Spleen (tissue), 11 donors: Measurements from ENCODE around the gene WDR3. TPM values are rescaled to one million over a fixed set of nuclear protein-coding genes. Genes with fewer than 3 reads are reported as not detected.
A peak's percentile ranks its signal among the peaks of the same experiment; 100 is the strongest.

Source experiments
- DNase-seq: peaks from one replicate; pipeline ENCODE4 v3.0.0-alpha.2; 2020
- H3K27ac ChIP-seq, 8 donors: fragments of 200-600 bp; sonication (generic) in 7 of 8; 1 replicate in 4 of 8; 2 replicates in 4 of 8; pipeline versions ENCODE4 v1.5.0 to v1.8.0; 2016 to 2021; ENCODE audit warnings: inconsistent platforms in 4 of 8, mild to moderate bottlenecking in 4 of 8, moderate library complexity in 1 of 8
- H3K27me3 ChIP-seq, 7 donors: fragments of 200-600 bp; sonication (generic) in 6 of 7; replicated peaks in 1 of 7; 1 replicate in 4 of 7; 2 replicates in 3 of 7; pipeline versions ENCODE4 v1.5.0 to v1.8.0; 2016 to 2021; ENCODE audit warnings: inconsistent platforms in 3 of 7, mild to moderate bottlenecking in 1 of 7
- H3K36me3 ChIP-seq, 6 donors: fragments of 200-600 bp; sonication (generic) in 5 of 6; 1 replicate in 4 of 6; 2 replicates in 2 of 6; pipeline versions ENCODE4 v1.5.0 to v1.8.0; 2016 to 2021; ENCODE audit warnings: inconsistent platforms in 2 of 6
- H3K4me1 ChIP-seq, 6 donors: fragments of 200-600 bp; sonication (generic) in 5 of 6; 1 replicate in 3 of 6; 2 replicates in 3 of 6; pipeline versions ENCODE4 v1.5.0 to v1.8.0; 2016 to 2021; ENCODE audit warnings: inconsistent platforms in 3 of 6
- H3K4me3 ChIP-seq, 8 donors: fragments of 200-600 bp; sonication (generic) in 7 of 8; 1 replicate in 4 of 8; 2 replicates in 4 of 8; pipeline versions ENCODE4 v1.5.0 to v1.8.0; 2016 to 2021; ENCODE audit warnings: inconsistent platforms in 4 of 8, mild to moderate bottlenecking in 4 of 8, moderate library complexity in 2 of 8
- H3K9me3 ChIP-seq, 8 donors: fragments of 200-600 bp; sonication (generic) in 7 of 8; 1 replicate in 4 of 8; 2 replicates in 4 of 8; pipeline versions ENCODE4 v1.5.0 to v1.8.0; 2016 to 2021; ENCODE audit warnings: inconsistent platforms in 4 of 8
- POLR2A ChIP-seq, 3 donors: fragments of 450-650 bp; IDR thresholded peaks; one replicate each; pipeline ENCODE4 v1.5.1; 2017; ENCODE audit warnings: antibody characterized with exemption in 3 of 3, mild to moderate bottlenecking in 1 of 3
- POLR2AphosphoS5 ChIP-seq, 3 donors: sonication (generic); formaldehyde crosslinking; IDR thresholded peaks; one replicate each; pipeline ENCODE4 v1.5.1; 2017; ENCODE audit warnings: antibody characterized with exemption in 3 of 3
- WGBS, 5 donors: extraction: QIAGEN DNeasy Blood & Tissue Kit in 3 of 5; methylation state at CpG; one replicate each; pipeline versions ENCODE4 v1.1.5 to v1.1.7; 2013 to 2018; 5-methylcytosine and 5-hydroxymethylcytosine counted together
- intact Hi-C: fragments of 100-400 bp; cut with DNase I; formaldehyde crosslinking; loops from one replicate; pipeline ENCODE4 v1.15.0; 2023; ENCODE audit warnings: low total_unique reads
- polyA plus RNA-seq, 3 donors: library from polyadenylated mRNA; stranded (reverse); fragments of 200-250 nt; gene quantifications; one replicate each; pipeline ENCODE4 v1.2.1, GENCODE V29; 2013
- total RNA-seq, 7 donors: library from RNA; depleted of rRNA in 3 of 7; stranded (reverse); fragments of >200 nt in 3 of 7; fragmentation: NEBNext Ultra II Directional in 4 of 7; extraction: Animal tissue kit (Norgen Biotek cat#: 25700) in 4 of 7; gene quantifications; one replicate each; pipeline versions ENCODE4 v1.1.0 to v1.2.1, GENCODE V29; 2016 to 2021
- TF ChIP-seq, protein P1 (sequence below), 11 experiments: fragments of 200-600 bp in 7 of 11; fragments of 450-650 bp in 4 of 11; sonication (generic) in 4 of 11; IDR thresholded peaks in 8 of 11; conservative IDR thresholded peaks in 3 of 11; 1 replicate in 7 of 11; 2 replicates in 4 of 11; pipeline versions ENCODE4 v1.4.0 to v1.8.0; 2016 to 2021; ENCODE audit warnings: antibody characterized with exemption in 11 of 11, inconsistent platforms in 4 of 11, mild to moderate bottlenecking in 1 of 11
- donor health status: healthy with polysubstance abuse.
- donor health status: DM: no; HTN: no; CAD: no; lungs with moderate emphysema.
- donor health status: DM: no; HTN: no; CAD: no.
- donor health status: Bipolar disorder and iron deficiency.
- donor health status: healthy.
- donor health status: DM: no; HTN: no; CAD: no.
- donor health status: DM: yes; HTN: yes; CAD: no.

Gene WDR3
- total and polyA plus RNA-seq, 10 donors, result 2.6 to 25.2 (median 11.2) TPM

DNA sequence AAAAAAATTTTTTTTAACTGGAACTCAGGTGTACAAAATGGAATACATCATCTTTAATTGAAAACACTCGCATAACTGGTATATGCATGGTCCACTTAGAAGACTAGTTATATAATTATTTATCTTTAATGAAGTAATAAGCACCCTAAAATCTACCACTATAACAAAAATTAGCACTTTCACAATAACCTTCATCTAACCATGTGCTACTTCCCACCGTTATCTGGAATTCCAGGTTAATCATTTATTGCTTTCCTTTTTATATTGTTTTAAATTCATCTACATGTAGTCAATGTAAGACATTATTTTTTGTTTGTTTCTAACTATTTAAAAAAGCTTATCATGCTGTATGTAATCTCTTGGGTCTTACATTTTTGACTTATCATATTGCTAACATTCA lies 39.1 kb upstream of the WDR3 start:
- no peak overlapping the region for H3K4me3 ChIP-seq
- intact Hi-C loops, result loop anchor here (10.0 kb wide), 2 partner anchors 376 to 806 kb away; no protein-coding TSS in a partner anchor

DNA sequence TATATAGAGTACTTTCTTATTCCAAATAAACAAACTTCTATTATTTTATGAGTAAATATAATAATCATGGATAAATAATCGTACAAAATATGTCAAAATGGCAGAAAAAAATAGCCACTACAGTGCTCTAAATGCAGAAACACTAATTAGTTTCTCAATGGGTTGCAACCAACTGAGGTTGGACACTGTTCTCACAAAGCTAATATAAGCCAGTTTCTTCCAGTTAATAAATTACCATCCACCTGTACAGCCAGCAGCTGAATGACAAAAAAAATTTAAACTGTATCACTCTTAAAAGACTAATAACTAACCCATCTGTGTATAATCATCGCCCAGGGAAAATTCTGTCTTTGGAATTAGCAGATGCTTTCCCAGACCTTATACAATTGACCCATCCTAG lies 37.0 kb upstream of the WDR3 start:
- TF ChIP-seq, protein P1, sequence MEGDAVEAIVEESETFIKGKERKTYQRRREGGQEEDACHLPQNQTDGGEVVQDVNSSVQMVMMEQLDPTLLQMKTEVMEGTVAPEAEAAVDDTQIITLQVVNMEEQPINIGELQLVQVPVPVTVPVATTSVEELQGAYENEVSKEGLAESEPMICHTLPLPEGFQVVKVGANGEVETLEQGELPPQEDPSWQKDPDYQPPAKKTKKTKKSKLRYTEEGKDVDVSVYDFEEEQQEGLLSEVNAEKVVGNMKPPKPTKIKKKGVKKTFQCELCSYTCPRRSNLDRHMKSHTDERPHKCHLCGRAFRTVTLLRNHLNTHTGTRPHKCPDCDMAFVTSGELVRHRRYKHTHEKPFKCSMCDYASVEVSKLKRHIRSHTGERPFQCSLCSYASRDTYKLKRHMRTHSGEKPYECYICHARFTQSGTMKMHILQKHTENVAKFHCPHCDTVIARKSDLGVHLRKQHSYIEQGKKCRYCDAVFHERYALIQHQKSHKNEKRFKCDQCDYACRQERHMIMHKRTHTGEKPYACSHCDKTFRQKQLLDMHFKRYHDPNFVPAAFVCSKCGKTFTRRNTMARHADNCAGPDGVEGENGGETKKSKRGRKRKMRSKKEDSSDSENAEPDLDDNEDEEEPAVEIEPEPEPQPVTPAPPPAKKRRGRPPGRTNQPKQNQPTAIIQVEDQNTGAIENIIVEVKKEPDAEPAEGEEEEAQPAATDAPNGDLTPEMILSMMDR (IDR thresholded peaks at IDR 0.05 in 8 of 11, conservative IDR thresholded peaks at IDR 0.05 in 3 of 11), result no peak
- TF ChIP-seq POLR2AphosphoS5 (IDR thresholded peaks at IDR 0.05) (no peak), POLR2A (IDR thresholded peaks at IDR 0.05) (no peak)
- Histone ChIP-seq H3K9me3 (no peaks in the 10 kb centered on the region), H3K27me3 (no peaks in the 10 kb centered on the region), H3K4me3 (no peak overlapping the region), H3K27ac (no peak overlapping the region), H3K36me3 (peaks cover 0 to 91% (median 31%) of the 10 kb centered on the region in 6 donors), H3K4me1 (no peaks in the 10 kb centered on the region)
- intact Hi-C loops, result loop anchor here (10.0 kb wide), 2 partner anchors 378 to 808 kb away; no protein-coding TSS in a partner anchor
- DNase-seq, result no peak
- 90 to 96% (median 95%) methylated on average over 2 of the region's 2 CpGs for WGBS, 5 donors

More for the DNA sequence above, 39.1 kb upstream of the WDR3 start:
- no peak for TF ChIP-seq POLR2A (IDR thresholded peaks at IDR 0.05)
- TF ChIP-seq, protein P1 (IDR thresholded peaks at IDR 0.05 in 8 of 11, conservative IDR thresholded peaks at IDR 0.05 in 3 of 11), result no peak
- no peak for TF ChIP-seq POLR2AphosphoS5 (IDR thresholded peaks at IDR 0.05)
- H3K4me1 ChIP-seq, result no peaks in the 10 kb centered on the region
- peaks cover 0 to 91% (median 16%) of the 10 kb centered on the region in 6 donors for H3K36me3 ChIP-seq
- WGBS, 5 donors, result 94 to 98% (median 97%) methylated on average over 2 of the region's 2 CpGs
- H3K27ac ChIP-seq, result no peak overlapping the region
- no peaks in the 10 kb centered on the region for H3K27me3 ChIP-seq
- DNase-seq, result no peak
- no peaks in the 10 kb centered on the region for H3K9me3 ChIP-seq

DNA sequence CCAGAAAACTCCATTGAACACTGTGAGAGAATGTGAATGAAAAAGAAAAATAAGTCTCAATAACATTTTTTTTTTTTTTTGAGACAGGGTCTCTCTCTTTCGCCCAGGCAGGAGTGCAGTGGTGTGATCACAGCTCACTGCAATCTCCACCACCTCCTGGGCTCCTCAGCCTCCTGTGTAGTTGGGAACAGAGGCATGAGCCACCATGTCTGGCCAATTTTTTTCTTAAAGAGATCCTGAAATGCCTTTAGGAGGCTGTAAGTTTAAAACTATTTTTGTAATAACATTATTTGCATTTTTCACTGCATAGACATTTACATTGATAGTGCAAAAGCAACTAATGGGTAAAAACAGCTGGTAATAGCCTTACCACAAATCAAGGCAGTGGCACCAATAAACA lies 35.5 kb upstream of the WDR3 start:
- H3K4me1 ChIP-seq, result no peaks in the 10 kb centered on the region
- H3K36me3 ChIP-seq, result peaks cover 2 to 91% (median 43%) of the 10 kb centered on the region in 6 donors
- no peak overlapping the region for H3K4me3 ChIP-seq
- 90 to 97% (median 95%) methylated on average over 1 of the region's 1 CpG for WGBS, 5 donors
- intact Hi-C loops, result loop anchor here (10.0 kb wide), 2 partner anchors 379 to 809 kb away; no protein-coding TSS in a partner anchor
- DNase-seq, result no peak
- no peaks in the 10 kb centered on the region for H3K9me3 ChIP-seq
- H3K27me3 ChIP-seq, result no peaks in the 10 kb centered on the region
- no peak overlapping the region for H3K27ac ChIP-seq
- no peak for TF ChIP-seq POLR2A (IDR thresholded peaks at IDR 0.05)
- TF ChIP-seq, protein P1 (IDR thresholded peaks at IDR 0.05 in 8 of 11, conservative IDR thresholded peaks at IDR 0.05 in 3 of 11), result no peak
- TF ChIP-seq POLR2AphosphoS5 (IDR thresholded peaks at IDR 0.05), result no peak

DNA sequence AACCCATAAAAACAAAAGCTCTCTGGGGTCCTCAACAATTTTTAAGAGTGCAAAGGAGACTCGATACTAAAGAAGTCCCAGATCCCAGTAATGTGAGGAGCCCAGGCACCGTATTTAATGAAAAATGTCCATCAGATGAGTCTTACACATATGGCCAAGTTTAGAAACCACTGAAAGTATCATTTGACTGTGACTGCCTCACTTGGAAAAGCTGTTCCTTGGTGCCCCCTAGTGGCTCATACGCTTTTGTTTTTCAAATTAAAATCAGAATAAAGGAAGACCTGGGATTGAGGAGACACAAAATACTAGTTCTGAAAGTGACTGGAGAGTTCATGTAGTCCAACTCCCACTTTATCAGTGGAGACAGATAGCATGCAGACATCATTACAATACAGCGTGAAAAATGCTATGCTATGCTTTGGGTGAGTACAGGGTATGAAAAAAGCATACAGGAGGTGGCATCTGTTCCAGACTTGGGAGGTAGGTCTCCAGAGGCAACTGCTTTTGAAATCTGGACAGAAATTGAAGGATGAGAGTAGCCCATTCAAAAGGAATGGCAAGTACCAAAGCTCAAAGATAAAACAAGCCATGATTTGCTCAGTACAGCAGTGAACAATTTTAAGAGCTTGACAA lies 33.9 kb upstream of the WDR3 start:
- Histone ChIP-seq H3K4me1 (no peaks in the 10 kb centered on the region), H3K36me3 (peaks cover 2 to 93% (median 48%) of the 10 kb centered on the region in 6 donors), H3K27ac (no peak overlapping the region), H3K27me3 (no peaks in the 10 kb centered on the region), H3K9me3 (no peaks in the 10 kb centered on the region), H3K4me3 (no peak overlapping the region)
- no peak for DNase-seq
- intact Hi-C loops, result loop anchor here (10.0 kb wide), 2 partner anchors 381 to 811 kb away; no protein-coding TSS in a partner anchor
- WGBS, 5 donors, result 28 to 38% (median 33%) methylated on average over 4 of the region's 4 CpGs
- TF ChIP-seq POLR2AphosphoS5 (IDR thresholded peaks at IDR 0.05), result no peak
- TF ChIP-seq, protein P1 (IDR thresholded peaks at IDR 0.05 in 8 of 11, conservative IDR thresholded peaks at IDR 0.05 in 3 of 11), result peak in 9 of 11 experiments; percentile 29 to 69 (median 60)
